Smooth muscle cell of the brain vasculature (primary cell): ENCODE measurements around the gene AGT.
"Not testable (repeated sequence)": the region's sequence is repeated elsewhere in the genome, so short reads cannot be mapped to it uniquely, and the experiment has no call there.

ENCODE experiments used
- DNase-seq: peaks from one replicate; pipeline ENCODE4 v3.0.0-alpha.2; 2012; ENCODE audit warnings: low read depth, low spot score

The AGT gene

GRCh38 chr1:230691615-230692014 lies 22.3 kb downstream of the AGT start:
- DNase-seq, result no peak

- no peak for DNase-seq
Observed at GRCh38 chr1:230690101-230690500, 23.8 kb downstream of the AGT start.

GRCh38 chr1:230686747-230687146 lies 27.2 kb downstream of the AGT start:
- DNase-seq, result no peak

- DNase-seq, result no peak
Observed at GRCh38 chr1:230684998-230685397, 28.9 kb downstream of the AGT start.

- no peak for DNase-seq
Observed at GRCh38 chr1:230684146-230684545, 29.8 kb downstream of the AGT start.

- DNase-seq, result no peak
Observed at GRCh38 chr1:230682882-230683610, 30.9 kb downstream of the AGT start.

- DNase-seq, result no peak
Observed at GRCh38 chr1:230682274-230682673, 31.6 kb downstream of the AGT start.

- peak; percentile 62 for DNase-seq
Observed at GRCh38 chr1:230681599-230681998, 32.3 kb downstream of the AGT start.

GRCh38 chr1:230680300-230681025 lies 33.5 kb downstream of the AGT start:
- DNase-seq, result no peak

- DNase-seq, result no peak
Observed at GRCh38 chr1:230679825-230680224, 34.1 kb downstream of the AGT start.

- DNase-seq, result no peak
Observed at GRCh38 chr1:230679192-230679591, 34.7 kb downstream of the AGT start.

GRCh38 chr1:230677200-230677599 lies 36.7 kb downstream of the AGT start:
- DNase-seq, result no peak

- no peak for DNase-seq
Observed at GRCh38 chr1:230674581-230674980, 39.3 kb downstream of the AGT start.

GRCh38 chr1:230669543-230669942 lies 44.4 kb downstream of the AGT start:
- DNase-seq, result no peak

- no peak for DNase-seq
Observed at GRCh38 chr1:230668227-230668626, 45.7 kb downstream of the AGT start.

- DNase-seq, result no peak
Observed at GRCh38 chr1:230661976-230662375, 51.9 kb downstream of the AGT start.

- DNase-seq, result no peak
Observed at GRCh38 chr1:230658691-230659090, 55.2 kb downstream of the AGT start.

GRCh38 chr1:230658103-230658502 lies 55.8 kb downstream of the AGT start:
- not testable (repeated sequence) for DNase-seq

- DNase-seq, result not testable (repeated sequence)
Observed at GRCh38 chr1:230656719-230657118, 57.2 kb downstream of the AGT start.
